HG03095 (cell line): Measurements from ENCODE around the gene LATS1.
"Not testable (repeated sequence)": the region's sequence is repeated elsewhere in the genome, so short reads cannot be mapped to it uniquely, and the experiment has no call there.

Source experiments
- ATAC-seq: cut with Tn5 transposase; IDR thresholded peaks from one replicate; pipeline ENCODE4 v1.9.1; 2021; ENCODE audit warnings: moderate library complexity; ENCODE audit not compliant: unreplicated experiment

LATS1 gene

DNA sequence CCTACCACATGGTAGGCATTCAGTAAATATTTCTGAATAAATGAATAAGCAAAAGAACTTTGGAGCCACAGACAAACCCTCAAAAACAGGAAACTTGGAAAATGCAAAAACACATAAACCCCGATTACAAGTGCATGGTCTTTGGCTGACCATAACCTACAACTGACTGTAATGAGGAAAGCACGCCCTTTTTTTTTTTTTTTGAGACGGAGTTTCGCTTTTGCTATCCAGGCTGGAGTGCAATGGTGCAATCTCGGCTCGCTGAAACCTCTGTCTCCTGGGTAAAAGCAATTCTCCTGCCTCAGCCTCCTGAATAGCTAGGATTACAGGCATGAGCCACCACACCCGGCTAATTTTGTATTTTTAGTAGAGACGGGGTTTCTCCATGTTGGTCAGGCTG is 11.9 kb upstream of the LATS1 start:
- ATAC-seq: no peak

DNA sequence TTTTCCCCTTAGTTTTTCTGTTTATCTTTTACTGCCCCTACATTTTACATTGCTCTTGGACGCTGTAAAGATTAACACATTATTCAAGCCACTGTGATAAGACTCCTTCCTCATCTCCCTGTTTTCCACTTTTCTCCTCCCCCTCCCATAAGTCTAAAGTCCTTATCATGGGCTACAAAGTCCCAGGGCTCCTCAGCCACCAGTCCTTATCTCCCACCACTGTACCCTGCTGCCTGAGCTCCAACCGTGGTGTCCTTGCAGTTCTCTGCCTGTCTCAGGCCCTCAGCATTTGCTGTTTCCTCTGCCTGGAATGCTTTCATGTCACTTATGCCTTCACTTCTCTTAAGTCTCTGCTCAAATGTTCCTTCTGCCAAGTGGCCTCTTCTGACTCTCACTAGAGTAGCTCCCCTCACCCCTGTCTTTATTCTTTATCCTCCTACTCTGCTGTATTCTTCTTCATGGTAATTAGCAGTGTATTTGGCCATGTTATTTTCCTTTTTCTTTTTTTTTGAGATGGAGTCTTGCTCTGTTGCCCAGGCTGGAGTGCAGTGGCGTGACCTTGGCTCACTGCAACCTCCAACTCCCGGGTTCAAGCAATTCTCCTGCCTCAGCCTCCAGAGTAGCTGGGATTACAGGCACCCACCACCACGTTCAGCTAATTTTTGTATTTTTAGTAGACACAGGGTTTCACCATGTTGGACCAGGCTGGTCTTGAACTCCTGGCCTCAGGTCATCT is 10.8 kb upstream of the LATS1 start:
- no peak for ATAC-seq

DNA sequence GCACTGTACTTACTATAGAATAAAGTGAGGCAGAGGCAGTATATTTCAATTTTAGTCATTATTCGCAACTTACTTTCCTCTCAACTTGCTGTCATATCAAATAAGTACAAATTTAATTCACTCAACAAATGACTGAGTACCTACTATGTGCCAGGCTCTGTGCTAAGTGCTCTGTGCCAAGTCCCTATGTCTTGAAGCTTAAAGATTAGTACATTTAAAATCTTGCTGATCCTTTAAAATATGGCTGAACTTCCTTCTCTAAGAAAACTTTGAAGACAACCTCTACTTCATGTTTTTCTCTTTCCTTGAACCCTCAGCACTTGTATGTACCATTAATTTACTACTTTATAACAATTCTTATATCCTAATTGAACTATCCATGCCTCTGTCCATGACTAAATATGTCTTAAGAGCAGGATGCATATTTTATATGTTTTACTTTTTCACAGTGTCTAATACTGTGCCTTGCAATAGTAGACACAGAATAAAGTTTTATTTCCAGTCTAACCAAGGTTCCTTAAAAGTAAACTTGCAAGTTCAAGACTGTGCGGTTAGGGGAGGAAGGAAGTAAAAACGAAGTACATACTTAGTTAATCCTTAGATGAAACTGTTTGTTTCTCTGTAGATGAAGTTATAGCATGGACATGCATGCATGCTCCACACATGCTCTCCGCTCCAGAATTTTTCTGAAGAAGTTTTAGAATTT is 10.0 kb upstream of the LATS1 start:
- no peak for ATAC-seq

DNA sequence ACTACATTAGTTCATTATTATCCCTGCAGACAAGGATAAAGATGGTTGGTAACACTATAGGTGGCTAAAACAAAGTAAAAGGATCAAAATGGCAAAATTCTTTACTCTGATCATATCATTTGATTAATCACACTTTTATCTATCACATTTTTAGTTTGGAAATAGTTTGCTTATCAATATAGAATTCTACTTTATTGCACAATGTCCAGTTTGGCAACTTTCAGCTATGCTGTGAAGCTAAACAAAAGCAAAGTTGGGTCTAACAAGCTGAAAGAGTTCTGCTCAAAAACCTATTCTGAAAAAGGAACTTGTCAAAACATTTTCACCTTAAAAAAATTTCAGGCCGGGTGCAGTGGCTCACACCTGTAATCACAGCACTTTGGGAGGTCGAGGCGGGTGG is 7.9 kb upstream of the LATS1 start:
- ATAC-seq: no peak

DNA sequence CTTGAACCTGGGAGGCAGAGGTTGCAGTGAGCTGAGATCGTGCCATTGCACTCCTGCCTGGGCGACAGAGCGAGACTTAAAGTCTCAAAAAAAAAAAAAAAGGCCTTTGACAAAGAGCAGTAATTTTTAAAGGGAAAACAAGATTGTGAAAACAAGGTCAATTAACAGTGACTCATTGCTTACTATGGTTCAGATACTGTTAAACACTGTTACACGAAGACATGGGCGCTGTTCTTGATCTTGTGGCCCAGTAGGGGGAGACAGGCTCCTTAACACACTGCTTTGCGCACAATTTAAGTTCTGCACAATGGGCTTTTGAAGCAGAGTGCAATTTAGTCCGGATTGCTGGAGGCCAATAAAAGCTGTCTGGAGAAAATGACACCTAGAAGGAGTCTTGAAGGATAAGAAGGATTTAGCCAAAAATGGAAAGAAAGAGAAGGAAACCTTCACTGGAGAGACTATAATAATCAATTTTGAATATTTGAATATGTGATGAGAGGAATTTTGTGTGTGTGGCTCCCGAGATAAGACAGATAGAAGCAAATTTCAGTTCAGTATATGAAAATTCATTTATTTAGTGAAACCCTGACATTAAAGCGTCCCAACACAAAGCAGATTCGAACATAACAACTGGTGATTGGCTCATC is 6.0 kb upstream of the LATS1 start:
- ATAC-seq: no peak

DNA sequence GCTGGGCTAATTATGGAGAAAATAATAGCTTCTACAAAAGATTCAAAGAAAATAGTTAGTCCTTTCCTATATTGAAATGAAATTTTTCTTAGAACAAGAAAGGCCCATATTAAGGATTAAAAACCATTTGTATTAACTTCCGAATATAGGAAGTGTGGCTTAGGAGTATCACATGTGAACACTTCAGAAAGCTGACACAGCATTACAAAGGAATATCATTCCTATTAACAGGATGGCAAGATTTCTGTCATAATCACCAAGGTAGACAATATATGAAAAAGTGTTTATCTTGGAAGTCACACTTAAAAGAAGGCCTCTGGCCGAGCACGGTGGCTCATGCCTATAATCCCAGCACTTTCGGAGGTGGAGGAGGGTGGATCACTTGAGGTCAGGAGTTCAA is 5.4 kb upstream of the LATS1 start:
- no peak for ATAC-seq

DNA sequence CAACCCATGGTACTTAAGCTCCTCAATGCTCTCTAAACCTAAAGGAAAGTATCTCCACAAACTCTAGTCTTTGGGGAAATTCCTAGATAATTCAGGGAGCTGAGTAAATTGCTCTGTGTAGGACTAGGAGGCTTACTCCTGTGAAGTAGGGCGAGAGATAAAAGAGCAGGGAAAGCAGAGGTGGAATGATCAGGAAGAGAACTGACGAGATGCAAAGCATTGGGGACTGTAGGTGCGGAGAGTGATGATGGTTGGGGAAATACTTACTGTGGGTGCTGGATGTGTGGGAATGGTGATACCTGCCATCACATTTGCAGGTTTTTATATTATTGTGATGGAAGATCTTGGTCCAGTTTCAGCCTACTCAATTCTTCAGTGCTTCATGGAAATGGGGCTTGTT is 1.6 kb upstream of the LATS1 start:
- no peak for ATAC-seq

DNA sequence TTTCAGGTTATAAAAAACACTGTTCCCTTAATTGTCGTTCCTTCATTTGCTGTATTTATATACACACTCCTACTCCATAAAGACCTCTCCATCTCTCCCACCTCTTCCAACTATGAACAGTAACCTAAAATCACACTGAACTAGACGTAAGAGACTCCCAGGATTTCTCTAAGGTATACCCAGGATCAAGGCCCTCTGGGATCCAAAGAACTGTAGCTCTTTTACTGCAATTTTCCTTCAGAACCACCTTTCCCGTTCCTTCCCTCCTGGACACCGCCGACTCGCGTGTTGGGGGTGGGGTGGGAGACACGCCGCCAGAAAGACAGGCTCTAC is 680 bp downstream of the LATS1 start:
- ATAC-seq: no peak

DNA sequence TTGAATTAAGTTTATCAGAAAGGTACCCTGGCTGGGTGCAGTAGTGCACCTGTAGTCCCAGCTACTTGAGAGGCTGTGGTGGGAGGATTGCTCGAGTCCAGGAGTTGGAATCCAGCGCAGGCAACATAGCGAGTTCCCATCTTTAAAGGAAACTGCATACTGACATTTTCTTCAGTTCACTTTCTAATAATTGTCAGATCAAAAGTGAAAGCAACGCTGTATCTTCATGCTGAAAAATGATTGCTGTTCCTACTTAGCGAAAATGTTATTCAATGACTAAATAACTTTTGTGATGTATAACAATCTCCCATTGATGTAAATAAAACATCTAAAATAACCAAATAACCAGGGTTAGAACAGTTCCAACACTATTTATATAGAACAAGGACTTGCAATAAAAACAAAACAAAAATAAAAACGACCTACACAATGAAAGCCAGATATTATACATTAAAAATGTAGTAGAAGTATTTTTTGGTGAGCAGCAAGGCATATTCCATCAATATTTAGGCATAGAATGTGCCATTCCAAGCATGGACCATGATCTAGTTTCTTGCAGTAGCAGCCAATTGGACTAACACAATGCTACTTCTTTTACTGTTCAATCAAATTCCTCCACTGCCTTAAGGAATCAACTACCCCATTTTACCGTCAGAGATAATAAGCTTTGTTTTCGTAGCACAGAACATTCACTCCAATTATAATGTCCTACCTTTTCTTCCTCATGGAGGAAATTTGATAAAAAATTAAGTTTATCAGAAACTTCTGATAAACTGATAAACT is 1.5 kb downstream of the LATS1 start:
- no peak for ATAC-seq

DNA sequence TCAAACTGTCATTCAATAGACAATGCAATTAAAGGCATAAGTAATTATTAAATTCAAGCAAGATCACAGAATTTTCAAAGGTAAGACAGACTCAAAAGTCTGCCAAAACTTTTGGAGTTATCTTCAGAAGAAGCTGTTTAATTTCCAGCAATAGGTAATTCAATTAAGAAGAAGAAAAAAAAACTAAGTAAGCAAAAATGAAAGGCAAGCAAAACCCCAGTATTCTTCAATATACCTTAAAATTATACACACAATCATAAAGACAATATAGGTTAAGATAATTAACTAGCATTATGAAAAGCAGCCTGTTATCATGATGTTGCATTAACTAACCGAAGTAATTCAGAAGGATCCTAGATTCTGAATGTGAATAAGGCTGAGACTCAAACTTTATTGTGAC is 3.5 kb downstream of the LATS1 start:
- no peak for ATAC-seq

DNA sequence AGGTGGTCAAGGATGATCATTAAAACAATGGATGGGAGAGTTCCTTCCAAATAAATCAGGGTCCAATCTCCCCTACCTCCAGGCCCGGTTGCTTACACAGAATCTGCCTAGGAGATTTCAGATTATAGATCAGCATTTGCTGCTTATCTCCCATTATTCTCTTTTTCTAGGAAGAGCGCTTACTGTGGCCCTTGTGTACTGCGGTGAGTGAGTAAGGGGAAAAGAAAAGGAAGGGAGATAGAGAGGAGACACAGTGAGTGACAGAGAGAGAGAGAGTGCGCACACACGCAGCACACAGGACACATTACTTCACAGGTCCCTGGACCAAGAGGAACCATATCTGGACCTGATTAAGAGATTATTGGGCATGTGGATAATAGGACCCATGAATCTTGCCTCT is 6.2 kb downstream of the LATS1 start:
- no peak for ATAC-seq

DNA sequence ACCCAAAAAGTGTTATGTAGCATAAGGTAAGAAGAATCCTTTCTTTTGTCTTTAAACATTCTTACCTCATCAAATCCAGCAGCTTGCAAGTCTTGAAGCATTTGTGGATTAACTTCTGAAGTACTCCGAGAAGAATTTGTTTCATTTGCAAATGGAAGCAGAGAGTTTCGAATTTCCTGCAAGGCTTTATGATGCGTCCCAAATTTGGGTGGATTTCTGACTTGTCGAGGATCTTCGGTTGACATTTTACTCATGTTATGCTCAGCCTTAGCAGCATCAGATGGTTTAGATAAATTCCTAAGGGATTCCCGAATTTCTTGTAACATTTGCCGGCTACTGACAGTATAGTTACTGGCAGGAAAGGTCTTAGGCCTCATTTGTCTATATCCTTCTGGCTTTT is 16.2 kb downstream of the LATS1 start:
- ATAC-seq: no peak

DNA sequence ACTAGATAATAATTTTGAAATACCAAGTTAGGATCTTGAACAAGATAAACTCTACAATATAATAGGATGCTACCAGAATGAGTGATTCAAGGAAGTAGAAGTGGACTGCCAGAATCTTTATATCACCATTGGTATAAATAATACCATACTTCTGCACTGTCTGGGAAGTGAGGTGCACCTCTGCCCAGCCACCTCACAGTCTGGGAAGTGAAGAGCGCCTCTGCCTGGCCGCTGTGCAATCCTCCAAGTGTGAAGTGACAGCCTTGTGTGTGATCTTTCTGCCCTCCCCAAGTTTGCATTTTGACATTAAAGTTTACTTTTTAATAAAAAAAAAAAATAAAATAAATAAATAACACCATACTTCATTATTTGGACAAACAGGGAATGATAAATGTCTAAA is 18.8 kb downstream of the LATS1 start:
- no peak for ATAC-seq

DNA sequence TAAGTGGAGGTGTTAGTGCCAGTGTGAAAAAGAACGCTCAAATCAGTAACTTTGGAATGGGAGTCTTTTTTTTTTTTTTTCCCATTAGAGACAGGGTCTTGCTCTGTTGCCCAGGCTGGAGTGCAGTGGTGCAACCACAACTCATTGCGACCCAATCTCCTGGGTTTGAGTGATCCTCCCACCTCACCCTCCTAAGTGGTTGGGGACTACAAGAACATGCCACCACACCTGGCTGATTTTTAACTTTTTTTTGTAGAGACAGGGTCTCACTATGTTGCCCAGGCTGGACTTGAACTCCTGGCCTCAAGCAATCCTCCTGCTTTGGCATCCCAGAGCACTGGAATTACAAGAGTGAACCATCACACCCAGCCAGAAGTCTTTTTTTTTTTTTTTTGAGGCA is 19.7 kb downstream of the LATS1 start:
- no peak for ATAC-seq

DNA sequence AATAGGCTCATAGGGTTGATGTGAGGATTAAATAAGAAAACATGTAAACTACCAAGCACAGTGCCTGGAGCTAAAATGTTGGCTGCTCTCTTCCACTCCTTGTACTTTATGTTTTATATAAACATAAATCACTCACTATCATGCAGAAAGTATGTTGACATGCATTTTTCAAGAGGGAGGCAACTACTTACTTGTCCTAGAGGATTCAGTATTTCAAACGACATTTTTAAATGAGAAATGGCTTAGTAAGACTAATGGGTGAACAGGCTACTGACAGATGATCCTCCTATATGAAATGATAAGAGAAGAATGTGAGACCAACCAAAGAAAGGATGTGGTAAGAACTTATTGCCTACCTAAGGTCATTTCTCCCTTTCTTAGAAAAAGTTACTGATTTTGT is 21.0 kb downstream of the LATS1 start:
- ATAC-seq: no peak

DNA sequence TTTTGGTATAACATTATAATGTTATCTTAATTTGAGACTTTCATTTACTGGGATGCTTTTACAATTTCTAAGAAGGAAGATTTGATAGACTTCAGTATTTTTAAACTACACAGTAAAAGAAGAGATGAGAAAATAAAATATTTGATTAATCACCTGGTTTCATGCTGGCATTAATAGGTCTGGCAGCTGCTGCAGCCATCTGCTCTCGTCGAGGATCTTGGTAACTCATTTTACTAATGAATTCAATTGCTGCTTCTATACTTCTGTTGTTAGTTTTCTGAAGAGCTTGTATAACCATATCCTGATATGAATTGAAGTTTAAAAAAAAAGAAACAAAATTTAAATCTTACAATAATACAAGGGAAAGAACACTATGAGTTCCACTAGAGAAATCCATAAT is 23.0 kb downstream of the LATS1 start:
- no peak for ATAC-seq

DNA sequence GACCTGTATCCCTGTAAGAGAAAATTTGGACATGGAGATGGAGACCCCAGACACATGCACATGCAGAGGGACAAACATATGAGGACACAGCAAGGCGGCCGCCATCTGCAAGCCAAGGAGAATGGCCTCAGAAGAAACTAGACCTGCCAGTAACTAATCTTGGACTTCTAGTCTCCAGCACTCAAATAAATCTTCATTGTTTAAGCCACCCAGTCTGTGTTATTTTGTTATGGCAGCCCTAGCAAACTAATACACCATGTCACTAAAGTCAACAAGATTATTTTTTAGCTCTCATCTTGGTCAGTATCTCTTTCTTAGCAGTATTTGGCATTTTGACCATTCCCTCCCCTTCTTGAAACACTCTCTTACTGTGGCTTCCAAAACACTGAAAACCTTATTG is 26.7 kb downstream of the LATS1 start:
- ATAC-seq: no peak

DNA sequence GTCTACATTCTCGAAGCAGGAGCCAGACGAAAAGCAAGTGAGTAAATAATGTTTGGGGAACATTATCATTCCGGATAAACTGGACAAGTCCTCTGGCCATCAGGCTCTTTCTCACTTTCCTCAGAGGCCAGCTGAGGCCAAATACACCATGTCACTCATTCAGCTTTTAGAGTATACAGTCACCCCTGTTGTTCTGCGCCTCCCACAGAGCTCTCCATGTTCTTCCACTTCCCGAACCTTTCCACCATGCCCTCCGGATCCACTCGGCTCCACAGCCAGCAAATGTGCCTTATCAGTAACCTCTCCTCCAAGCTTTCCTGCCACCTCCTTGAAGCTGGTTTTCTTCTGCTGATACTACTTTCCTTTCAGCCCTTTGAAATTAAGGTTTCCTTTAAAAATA is 31.7 kb downstream of the LATS1 start:
- ATAC-seq: no peak

DNA sequence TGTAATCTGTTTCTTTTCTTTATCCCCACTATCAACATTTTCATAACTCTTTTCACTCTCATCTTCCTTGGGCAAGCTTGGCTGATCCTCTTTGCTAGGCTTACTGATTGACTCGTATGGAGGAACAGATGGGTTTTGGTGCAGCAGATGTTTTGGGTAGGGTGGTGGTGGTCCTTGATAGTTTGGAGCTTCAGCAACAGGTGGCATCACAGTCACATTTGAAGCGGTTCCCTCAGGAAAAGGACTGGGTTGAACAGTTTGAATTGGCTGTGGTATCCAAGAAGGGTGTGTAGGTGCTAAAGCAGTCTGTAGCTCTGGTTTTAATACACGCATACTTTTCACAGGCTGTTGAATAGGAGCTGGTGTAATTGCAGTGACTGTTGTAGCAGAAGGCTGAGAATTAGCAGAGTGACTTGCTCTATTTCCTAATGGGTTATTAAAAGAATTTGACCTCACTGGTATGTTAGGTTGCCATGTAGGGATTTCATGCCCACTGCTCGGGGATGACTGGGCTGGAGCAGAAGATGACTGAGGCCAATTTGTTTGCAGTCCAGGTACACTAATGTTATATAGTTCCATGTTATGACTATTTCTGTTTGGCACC is 34.5 kb downstream of the LATS1 start:
- no peak for ATAC-seq

DNA sequence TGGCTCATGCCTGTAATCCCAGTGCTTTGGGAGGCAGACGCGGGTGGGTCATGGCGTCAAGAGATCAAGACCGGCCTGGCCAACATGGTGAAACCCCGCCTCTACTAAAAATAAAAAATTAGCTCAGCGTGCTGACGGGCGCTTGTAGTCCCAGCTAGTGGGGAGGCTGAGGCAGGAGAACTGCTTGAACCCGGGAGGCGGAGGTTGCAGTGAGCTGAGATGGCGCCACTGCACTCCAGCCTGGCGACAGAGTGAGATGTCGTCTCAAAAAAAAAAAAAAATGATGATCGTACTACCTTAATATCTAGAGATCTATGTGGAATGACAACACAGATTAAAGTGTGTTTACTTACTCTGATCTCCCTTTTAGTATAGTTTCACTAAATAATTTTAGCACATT is 36.1 kb downstream of the LATS1 start:
- ATAC-seq: not testable (repeated sequence)

DNA sequence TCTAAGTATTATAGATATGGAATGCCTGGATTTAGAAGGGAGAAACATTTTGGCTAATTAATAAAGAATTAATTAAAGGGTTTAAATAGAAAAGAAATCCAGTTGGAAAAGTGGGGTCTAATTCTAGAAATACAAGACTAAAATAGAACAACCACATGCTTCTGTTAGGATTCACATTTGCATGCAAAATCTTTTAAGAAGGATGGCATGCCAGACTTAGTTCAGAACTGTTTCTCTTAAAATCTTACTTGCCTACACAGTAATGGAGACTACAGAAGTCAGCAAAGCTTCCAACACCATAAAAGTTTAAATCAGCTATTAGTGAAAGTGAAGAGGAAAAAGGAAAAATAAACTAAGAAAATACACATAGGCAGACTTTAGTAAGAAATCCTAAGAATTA is 36.7 kb downstream of the LATS1 start:
- no peak for ATAC-seq
